HFF-Myc (cell line): ENCODE results near the gene ZNRD2.
A peak's percentile ranks its signal among the peaks of the same experiment; 100 is the strongest.

Experiments used
- DNase-seq: peaks from one replicate; pipeline ENCODE4 v3.0.0-alpha.2; 2011; ENCODE audit warnings: low read depth; ENCODE audit errors: extremely low read depth
- H3K4me3 ChIP-seq: replicated peaks from 2 replicates; pipeline ENCODE4 v1.5.1; 2011; ENCODE audit warnings: low read depth, mild to moderate bottlenecking, control low read depth, low read length
- TF ChIP-seq, protein P1 (sequence below): IDR thresholded peaks from 2 replicates; pipeline ENCODE4 v1.5.1; 2012; ENCODE audit warnings: mild to moderate bottlenecking, low read depth, low read length, control low read depth; ENCODE audit errors: missing control alignments

The ZNRD2 gene

DNA sequence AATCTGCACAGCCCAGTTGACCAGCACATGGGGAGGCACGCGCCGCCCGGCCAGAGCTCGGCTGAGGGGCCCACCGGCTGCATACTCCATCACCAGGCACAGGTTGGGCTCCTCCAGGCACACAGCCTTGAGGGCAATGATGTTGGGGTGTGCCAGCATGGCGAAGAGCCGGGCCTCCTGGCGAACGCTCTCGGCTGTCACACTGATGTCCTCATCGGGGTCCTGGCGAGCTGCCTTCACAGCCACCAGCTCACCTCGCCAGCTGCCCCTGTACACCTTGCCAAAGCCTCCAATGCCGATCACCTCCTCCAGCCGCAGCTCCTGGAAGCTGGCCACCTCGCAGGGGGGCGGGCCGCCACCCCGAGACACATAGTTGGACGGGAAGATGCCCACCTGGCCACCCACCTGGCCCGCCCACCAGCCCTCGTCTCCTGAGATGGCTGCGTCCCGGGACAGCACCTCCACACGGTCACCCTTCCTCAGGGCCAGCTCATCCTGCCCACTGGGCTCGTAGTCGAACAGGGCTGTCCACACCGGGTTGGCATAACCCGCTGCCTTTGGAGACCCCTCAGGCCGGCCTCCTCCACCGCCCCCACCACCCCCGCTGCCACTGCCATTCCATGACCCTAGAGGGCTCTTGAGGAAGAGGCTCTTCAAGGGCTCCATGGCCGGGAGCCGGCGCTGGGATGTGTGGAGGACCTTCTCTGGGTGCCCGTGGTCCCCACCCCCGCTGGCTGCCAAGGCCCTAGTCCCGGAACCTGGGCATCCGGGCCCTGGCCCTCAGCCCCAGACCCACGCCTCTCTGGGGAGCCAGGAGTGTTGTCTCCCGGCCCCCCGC is 43.0 kb downstream of the ZNRD2 start:
- H3K4me3 ChIP-seq: peak overlapping the region; percentile 76
- TF ChIP-seq, protein P1, sequence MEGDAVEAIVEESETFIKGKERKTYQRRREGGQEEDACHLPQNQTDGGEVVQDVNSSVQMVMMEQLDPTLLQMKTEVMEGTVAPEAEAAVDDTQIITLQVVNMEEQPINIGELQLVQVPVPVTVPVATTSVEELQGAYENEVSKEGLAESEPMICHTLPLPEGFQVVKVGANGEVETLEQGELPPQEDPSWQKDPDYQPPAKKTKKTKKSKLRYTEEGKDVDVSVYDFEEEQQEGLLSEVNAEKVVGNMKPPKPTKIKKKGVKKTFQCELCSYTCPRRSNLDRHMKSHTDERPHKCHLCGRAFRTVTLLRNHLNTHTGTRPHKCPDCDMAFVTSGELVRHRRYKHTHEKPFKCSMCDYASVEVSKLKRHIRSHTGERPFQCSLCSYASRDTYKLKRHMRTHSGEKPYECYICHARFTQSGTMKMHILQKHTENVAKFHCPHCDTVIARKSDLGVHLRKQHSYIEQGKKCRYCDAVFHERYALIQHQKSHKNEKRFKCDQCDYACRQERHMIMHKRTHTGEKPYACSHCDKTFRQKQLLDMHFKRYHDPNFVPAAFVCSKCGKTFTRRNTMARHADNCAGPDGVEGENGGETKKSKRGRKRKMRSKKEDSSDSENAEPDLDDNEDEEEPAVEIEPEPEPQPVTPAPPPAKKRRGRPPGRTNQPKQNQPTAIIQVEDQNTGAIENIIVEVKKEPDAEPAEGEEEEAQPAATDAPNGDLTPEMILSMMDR: no peak
- no peak for DNase-seq

GRCh38 chr11:65615229-65615949 is 45.1 kb downstream of the ZNRD2 start, which contains the start of gene PCNX3:
Gene PCNX3, plus strand, starts transcription at chr11:65615776. Its CDS starts 536 bp downstream, at chr11:65616312.
- TF ChIP-seq, protein P1: no peak
- peak within 1 kb of the TSS; percentile 76 for H3K4me3 ChIP-seq
- peak; percentile 100 for DNase-seq

DNA sequence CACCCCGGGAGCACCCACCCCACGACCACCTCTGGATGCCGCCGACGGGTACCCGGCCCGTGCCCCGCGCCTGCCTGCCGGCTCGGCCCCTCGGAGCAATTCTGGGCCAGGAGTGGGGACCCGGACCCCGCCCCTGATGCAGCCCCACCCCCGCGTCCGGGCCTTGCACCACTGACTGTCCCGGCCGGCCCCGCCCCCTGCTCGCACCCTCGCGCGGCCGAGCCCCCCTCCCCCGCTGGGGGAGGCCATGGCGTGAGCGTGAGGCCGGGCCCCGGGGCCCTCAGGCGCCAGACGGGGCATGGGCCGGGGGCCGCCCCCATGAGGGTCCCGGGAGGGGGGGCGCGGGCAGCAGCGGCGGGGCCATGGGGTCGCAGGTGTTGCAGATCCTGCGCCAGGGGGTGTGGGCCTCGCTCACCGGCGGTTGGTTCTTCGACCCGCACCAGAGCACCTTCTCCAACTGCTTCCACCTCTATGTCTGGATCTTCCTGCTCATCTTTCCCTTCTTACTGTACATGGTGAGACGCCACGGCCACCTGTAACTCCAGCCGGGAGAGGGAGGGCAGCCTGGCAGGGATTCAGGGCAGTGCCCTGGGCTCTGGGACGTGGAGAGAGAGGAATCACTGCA is 45.8 kb downstream of the ZNRD2 start:
- DNase-seq: no peak
- H3K4me3 ChIP-seq: peak overlapping the region; percentile 76
- TF ChIP-seq, protein P1: no peak

- no peak for DNase-seq
- H3K4me3 ChIP-seq: peak overlapping the region; percentile 76
- TF ChIP-seq, protein P1: no peak
Measured at GRCh38 chr11:65616575-65617001, 46.3 kb downstream of the ZNRD2 start.

GRCh38 chr11:65617136-65617850 is 47.0 kb downstream of the ZNRD2 start:
- no peak for DNase-seq
- peak overlapping the region; percentile 76 for H3K4me3 ChIP-seq
- TF ChIP-seq, protein P1: no peak
